HG02588 (cell line): ENCODE data around the gene POU4F1.
"Not testable (repeated sequence)": the region's sequence is repeated elsewhere in the genome, so short reads cannot be mapped to it uniquely, and the experiment has no call there.

Experiments
- ATAC-seq: cut with Tn5 transposase; IDR thresholded peaks from one replicate; pipeline ENCODE4 v1.9.1; 2021; ENCODE audit warnings: mild to moderate bottlenecking, moderate library complexity; ENCODE audit not compliant: unreplicated experiment

Gene POU4F1

GRCh38 chr13:78603240-78603957, at the start of gene POU4F1:
TSS of gene POU4F1 (minus strand) at chr13:78603552. CDS start at chr13:78603326, 226 bp downstream.
- peak; percentile 91 for ATAC-seq

GRCh38 chr13:78652651-78653050, 49.3 kb upstream of the POU4F1 start:
- no peak for ATAC-seq

GRCh38 chr13:78650717-78651083, 47.3 kb upstream of the POU4F1 start:
- ATAC-seq: no peak

GRCh38 chr13:78649997-78650716, 46.8 kb upstream of the POU4F1 start:
- ATAC-seq: no peak

- ATAC-seq: not testable (repeated sequence)
Observed at GRCh38 chr13:78647109-78647678, 43.8 kb upstream of the POU4F1 start.

GRCh38 chr13:78638216-78638615, 34.9 kb upstream of the POU4F1 start:
- peak; percentile 54 for ATAC-seq

- ATAC-seq: no peak
Observed at GRCh38 chr13:78636495-78636894, 33.1 kb upstream of the POU4F1 start.

- no peak for ATAC-seq
Observed at GRCh38 chr13:78632996-78633395, 29.6 kb upstream of the POU4F1 start.

GRCh38 chr13:78631077-78631476, 27.7 kb upstream of the POU4F1 start:
- ATAC-seq: no peak

- no peak for ATAC-seq
Observed at GRCh38 chr13:78630511-78630910, 27.2 kb upstream of the POU4F1 start.

- no peak for ATAC-seq
Observed at GRCh38 chr13:78625384-78625783, 22.0 kb upstream of the POU4F1 start.

- no peak for ATAC-seq
Observed at GRCh38 chr13:78623132-78623531, 19.8 kb upstream of the POU4F1 start.

- no peak for ATAC-seq
Observed at GRCh38 chr13:78620936-78621470, 17.7 kb upstream of the POU4F1 start.

- no peak for ATAC-seq
Observed at GRCh38 chr13:78618411-78618810, 15.1 kb upstream of the POU4F1 start.

GRCh38 chr13:78611040-78611439, 7.7 kb upstream of the POU4F1 start:
- no peak for ATAC-seq

- no peak for ATAC-seq
Observed at GRCh38 chr13:78610381-78610883, 7.1 kb upstream of the POU4F1 start.

GRCh38 chr13:78609464-78610205, 6.3 kb upstream of the POU4F1 start:
- no peak for ATAC-seq

- no peak for ATAC-seq
Observed at GRCh38 chr13:78608688-78609463, 5.5 kb upstream of the POU4F1 start.

- no peak for ATAC-seq
Observed at GRCh38 chr13:78608252-78608687, 4.9 kb upstream of the POU4F1 start.
